UCSD-AML1 (cell line): ENCODE measurements around the gene PMEPA1.

Source experiments
- DNase-seq: peaks from one replicate; lab custom pipeline; 2025; ENCODE audit not compliant: unreplicated experiment; lab: John Stamatoyannopoulos, UW

Gene PMEPA1

DNA sequence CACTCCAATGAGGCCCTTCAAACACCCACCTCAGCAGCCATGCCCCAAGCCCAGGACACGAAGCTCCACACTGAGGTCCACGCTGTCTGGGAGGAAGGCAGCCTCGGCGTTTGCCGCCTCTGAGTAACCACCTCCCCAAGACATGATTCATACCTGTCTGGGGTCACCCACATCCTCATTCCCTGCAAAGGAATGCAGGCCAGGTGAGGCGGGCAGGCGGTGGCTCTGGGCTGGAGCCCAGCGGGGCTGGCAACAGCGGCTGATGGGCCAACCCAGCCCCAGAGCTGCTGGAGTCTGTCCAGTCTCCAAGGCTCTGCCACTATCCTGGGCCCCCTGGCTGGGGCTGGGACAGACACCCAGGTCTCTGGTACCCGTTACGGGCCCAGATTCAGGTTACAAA lies 14.8 kb downstream of the PMEPA1 start:
- no peak for DNase-seq

- no peak for DNase-seq
These were observed 15.3 kb downstream of the PMEPA1 start for GRCh38 chr20:57694481-57694880.

DNA sequence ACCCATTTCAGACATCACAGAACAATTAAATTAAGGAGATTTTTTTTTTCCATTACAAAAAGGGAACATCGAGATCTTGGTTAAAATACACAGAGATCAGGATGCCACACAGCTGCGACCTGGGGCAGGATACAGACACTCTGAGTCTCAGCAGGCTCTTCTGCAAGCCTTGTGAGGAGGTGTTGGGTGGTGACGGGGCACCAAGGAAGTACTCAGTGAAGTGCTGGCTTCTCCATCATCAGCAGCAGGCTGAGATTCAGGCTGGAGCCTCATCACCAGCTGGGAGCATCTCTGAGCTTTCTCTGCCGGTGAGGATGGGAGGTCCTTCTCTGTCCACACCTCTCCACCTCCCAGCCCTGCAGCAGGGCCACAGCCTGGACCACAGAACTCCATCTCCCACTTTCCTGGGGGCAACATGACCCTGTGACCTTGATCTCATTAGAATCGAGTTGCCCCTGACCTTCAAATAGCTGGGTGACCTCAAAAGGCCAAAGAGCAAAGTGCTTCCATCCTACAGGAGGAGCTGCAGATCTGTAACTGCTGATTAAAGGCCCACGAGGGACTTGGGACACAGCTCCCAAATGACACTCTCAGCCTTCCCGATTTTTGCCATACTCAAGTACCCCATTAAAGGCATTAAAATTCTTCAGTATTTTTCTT lies 16.0 kb downstream of the PMEPA1 start:
- DNase-seq: no peak

- no peak for DNase-seq
These were observed 16.7 kb downstream of the PMEPA1 start for GRCh38 chr20:57693002-57693582.

DNA sequence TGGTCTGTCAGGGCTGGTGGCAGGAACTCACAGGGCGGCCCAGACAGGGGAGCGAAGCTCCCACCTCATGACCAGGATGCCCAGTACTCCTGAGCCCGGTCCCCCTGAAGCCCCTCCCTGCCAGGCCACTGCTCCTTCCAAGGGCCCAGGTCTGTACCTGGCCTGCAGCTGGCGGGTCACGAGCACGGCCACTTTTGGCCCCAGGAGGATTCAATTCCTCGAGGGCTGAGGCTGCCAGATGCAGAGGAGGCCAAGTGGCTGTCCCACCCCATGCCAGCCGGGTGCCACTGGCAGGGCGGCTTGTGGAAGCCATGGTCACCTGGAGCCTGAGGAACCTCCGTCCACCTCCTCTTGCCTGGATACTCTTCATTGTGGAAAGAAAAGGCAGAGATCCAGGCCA lies 17.4 kb downstream of the PMEPA1 start:
- no peak for DNase-seq

DNA sequence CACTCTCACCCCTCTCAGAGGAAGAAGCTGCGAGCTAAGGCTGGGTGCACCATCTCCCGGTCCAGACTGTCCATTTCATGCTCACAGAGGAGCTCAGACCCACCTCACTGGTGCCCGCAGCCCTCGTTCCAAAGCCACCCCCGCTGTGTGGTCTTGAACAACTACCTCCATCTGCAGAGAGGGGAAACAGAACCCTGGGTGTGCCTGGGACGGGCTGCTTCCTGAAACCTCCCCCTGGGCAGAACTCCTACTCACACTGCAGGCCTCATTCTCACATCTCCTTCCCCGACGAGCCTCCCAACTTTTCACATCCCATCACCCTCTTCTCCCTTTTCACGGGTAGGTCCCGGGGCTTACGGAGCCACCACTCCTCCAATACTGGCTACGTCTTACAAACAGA lies 18.1 kb downstream of the PMEPA1 start:
- peak; percentile 36 for DNase-seq

DNA sequence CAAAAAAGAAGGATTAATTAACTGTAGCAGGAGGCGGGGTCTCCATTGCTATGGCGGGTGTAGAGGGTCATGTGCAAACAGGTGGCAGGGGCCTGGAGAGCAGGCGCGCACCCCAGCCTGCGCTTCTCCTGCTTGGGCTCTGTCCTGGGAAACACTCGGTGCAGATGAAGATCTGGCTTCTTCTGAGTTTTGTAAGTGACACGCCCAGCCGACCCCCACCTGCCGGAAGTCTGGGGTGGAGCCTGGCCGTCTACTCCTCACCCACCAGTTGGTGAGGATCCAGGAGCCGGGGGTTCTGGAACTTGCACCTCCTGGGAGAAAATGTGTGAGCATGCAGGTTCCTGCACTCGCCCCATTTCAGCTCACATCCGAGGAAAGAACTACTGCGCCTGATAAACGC lies 19.3 kb downstream of the PMEPA1 start:
- DNase-seq: no peak

- DNase-seq: no peak
These were observed 19.9 kb downstream of the PMEPA1 start for GRCh38 chr20:57689745-57690481.

- DNase-seq: no peak
These were observed 21.0 kb downstream of the PMEPA1 start for GRCh38 chr20:57688864-57689263.

GRCh38 chr20:57688295-57688694 lies 21.5 kb downstream of the PMEPA1 start:
- DNase-seq: no peak

DNA sequence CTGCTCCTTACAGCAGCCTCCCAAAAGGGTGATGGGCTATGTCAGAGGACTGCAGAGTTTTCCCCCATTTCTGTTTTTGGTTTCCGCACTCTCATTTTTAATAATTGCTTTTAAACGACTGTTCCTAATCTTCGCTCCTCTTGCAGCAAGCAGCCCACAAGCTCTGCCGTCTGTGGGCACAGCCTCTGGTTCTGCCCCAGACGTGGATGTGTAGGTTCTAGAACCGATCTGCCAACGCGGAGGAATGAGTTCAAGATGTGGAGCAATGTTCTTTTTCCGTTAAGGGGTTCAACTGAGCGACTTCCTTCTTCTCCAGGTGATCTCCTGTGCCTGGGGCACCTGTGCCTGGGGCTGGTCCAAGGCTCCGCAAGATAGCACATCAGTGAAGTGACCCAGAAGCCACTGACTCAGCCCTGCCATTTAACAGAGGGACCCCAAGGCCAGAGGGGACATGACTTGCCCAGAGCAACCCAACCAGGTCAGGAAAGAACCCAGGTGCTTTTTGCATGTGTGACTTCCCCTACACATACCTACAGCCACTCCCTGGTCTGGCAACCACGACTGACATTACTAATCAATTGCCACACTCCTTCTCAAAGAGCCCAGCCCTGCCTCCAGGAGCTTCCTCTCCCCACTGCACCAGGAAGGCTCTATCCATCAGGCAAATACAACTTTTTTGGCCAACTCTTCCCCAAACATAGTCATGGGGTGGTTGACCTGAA lies 22.7 kb downstream of the PMEPA1 start:
- no peak for DNase-seq

GRCh38 chr20:57685146-57685758 lies 24.6 kb downstream of the PMEPA1 start:
- no peak for DNase-seq

GRCh38 chr20:57684808-57685140 lies 25.0 kb downstream of the PMEPA1 start:
- no peak for DNase-seq

- DNase-seq: no peak
These were observed 25.7 kb downstream of the PMEPA1 start for GRCh38 chr20:57683881-57684807.

DNA sequence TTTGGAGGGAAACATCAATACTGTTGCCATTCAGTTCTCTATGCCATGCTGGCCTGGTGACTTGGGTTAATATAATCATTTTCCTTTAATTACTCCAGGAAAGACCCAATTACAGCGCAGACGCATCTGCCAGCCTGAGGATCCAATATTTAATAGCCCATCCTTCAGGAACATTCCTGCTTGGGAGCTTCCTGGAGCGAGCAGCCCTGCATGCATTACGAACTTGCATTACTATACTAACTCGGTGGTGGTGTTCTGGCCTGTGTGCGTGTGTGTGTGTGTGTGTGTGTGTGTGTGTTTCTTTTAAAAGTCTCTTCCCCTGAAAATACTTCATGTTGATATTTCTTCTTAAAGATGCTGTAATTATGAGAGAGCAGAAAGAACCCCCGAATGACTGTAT lies 26.5 kb downstream of the PMEPA1 start:
- DNase-seq: no peak

GRCh38 chr20:57682184-57683101 lies 27.4 kb downstream of the PMEPA1 start:
- DNase-seq: no peak

DNA sequence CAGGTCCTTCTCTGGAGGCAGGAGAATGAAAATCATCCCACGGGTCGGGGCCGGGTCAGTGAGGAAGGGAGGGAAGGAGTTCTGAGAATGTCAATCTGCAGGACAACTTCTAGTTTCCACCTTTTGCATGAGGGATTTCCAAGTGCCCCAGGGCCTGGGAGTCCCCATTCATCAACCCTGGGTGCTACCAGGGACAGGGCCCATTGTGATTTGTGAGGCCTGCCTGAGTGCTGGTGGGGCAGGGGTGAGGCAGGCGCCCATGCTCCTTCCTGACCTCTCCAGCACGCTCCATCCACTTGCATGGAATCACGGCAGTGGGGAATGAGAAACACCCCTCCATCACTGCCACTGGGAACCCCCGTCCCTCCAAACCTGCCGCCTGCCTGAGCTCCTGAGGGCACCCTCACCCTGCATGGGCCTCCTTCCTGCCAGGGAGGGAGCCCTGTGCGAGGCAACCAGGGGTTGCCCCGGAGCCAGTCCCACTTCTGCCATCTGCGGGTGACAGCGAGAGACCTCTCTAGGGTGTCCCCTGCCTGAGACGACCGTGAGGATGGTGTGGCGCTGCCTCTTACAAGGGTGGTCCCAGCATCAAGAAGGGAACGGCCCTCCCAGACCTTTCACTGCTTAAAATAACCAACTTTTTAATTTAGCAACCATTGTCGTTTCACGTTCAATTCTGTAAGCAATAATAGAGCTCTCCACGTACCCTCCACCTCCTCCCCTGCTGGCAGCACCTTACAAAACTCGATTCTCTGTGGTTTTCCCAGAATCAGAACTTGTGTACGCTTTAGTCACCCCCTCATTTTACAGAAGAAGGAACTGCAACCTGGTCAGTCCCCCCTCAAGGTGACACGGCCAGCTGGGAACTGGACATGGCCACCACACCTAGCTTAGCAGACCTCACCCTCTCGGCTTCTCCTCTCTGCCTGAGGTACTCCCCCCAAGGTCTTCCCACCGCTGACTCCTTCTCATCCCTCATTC lies 28.6 kb downstream of the PMEPA1 start:
- DNase-seq: no peak

GRCh38 chr20:57680131-57680716 lies 29.6 kb downstream of the PMEPA1 start:
- DNase-seq: peak; percentile 28
